ENCODE data around the gene DOCK10. TPM values are rescaled to one million over a fixed set of nuclear protein-coding genes. Genes with fewer than 3 reads are reported as not detected.

Gene DOCK10
- total RNA-seq, 1 donor from 2014 or later = 25.4 TPM

DNA sequence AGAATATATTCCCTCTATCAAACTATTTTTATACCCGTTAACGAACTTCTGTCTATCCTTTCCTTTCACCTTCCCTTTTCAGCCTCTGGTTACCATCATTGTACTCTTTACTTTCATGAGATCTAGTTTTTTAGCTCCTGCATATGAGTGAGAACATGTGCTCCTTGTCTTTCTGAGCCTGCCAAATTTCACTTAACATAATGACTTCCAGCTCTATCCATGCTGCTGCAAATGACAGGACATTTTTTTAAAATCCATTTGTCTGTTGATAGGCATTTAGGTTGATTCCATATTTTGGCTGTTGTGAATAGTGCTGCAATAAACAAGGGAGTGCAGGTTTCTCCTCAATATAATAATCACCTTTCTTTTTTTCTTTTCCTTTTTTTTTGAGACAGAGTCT is 317.9 kb downstream of the DOCK10 start:
- DNase-seq (ENCODE audit: low read depth, low spot score) = no peak

GRCh38 chr2:224723586-224724217 is 318.6 kb downstream of the DOCK10 start:
- no peak for DNase-seq (ENCODE audit: low read depth, low spot score)

DNA sequence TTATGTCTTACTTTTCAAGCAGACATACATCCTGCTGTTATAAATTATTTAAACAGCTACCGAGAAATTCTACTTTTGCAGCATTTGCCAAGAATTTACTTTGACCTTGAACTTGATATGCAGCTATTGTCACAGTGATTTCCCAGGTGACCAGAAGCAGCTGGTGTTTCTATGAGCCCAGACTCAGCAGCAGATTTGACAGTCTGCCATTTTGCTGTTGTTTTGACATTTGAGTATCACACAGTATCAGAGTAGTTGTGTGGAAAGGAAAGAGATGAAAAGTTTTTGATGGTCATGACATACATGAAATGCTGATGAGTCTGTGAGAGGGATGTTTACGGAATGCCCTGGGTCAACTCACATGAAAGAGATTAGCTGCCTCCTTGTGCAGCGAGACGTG is 319.5 kb downstream of the DOCK10 start:
- DNase-seq (ENCODE audit: low read depth, low spot score) = no peak

DNA sequence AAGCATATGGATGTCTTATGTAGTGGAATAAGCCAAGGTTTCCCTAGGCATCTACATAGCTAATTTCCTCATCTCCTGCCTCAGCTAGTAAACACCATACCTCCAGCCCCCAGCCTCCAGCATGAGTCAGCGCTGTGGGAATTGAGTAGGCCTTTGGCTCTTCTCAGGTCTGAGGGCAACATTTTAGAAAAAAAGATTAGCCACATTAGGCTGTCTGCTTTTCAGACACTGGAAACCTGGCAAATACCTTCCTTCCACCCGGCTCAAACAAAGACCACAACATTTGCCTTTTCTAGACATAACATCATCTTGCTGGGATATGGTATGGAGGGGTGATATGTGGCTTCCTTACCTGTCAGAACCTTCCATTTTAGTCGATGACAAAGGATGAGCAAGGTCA is 320.0 kb downstream of the DOCK10 start:
- DNase-seq (ENCODE audit: low read depth, low spot score) = no peak

- no peak for DNase-seq (ENCODE audit: low read depth, low spot score)
Measured at GRCh38 chr2:224716921-224717320, 325.3 kb downstream of the DOCK10 start.

DNA sequence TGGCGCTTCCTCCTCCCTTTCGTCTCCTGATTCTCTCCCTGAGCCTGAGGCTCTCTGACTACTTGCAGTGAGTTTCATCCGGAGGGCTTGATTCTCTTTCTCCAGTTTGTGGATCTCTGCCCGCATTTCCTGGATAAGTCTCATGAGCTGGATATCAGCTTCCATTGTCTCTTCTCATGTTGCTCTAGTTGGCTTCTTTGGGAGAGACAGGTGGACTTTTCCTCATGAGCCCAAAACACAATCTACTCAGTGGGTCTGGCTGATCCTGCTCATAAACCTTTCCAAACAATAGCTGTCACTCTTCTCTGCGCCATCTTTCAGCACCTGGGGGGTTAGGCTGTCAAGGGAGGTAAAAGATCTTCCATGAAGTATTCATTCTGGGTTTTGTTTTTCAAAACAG is 326.1 kb downstream of the DOCK10 start, which contains the start of gene CCDC195:
CCDC195 (minus strand) TSS at position 165 of the 400 bp plus-strand sequence; CDS start at position 165, 0 bp downstream.
- DNase-seq (ENCODE audit: low read depth, low spot score) = no peak

Measured in pulmonary artery endothelial cell (primary cell).